GM04503 (cell line): ENCODE data around the gene CCDC144A.
"Not testable (repeated sequence)": the region's sequence is repeated elsewhere in the genome, so short reads cannot be mapped to it uniquely, and the experiment has no call there.

ENCODE experiments used
- DNase-seq: peaks from one replicate; pipeline ENCODE4 v3.0.0-alpha.2; 2012; ENCODE audit warnings: low read depth

Gene CCDC144A

GRCh38 chr17:16818340-16818739, 128.3 kb downstream of the CCDC144A start:
- DNase-seq = no peak

- no peak for DNase-seq
Observed at GRCh38 chr17:16818821-16819683, 129.0 kb downstream of the CCDC144A start.

DNA sequence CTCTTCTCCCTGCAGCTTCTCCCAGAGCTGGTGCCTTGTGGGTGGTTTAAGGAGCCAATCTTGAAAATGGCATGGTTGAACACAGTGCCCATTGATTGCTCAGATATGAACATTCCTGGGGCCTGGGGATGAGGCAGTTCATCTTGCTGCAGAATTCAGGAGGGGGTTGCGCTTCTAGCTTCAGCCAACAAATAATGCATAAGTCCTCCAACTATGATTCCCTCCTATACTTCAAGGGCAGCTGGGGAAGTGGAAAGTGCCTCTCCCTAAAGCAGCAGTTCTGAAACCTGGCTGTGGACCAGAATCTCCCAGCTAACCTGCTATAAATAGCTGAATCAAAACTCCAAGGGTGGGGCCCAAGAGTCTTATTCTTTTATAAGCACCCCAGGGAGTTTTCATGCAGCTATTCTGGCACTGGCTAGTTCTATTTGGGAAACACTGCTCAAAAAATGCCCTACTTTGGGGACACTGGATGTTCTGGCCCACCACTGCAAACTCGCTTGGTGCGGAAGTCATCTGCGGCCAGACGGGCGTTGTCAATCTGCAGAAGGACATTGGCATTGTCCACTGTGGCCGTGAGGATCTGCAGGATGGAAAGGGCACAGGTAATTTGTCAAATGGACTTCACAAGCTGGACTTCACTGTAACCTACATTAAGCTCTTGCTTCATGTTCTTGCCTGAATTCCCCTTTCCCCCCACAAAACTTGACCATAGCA, 130.3 kb downstream of the CCDC144A start:
- DNase-seq = no peak

DNA sequence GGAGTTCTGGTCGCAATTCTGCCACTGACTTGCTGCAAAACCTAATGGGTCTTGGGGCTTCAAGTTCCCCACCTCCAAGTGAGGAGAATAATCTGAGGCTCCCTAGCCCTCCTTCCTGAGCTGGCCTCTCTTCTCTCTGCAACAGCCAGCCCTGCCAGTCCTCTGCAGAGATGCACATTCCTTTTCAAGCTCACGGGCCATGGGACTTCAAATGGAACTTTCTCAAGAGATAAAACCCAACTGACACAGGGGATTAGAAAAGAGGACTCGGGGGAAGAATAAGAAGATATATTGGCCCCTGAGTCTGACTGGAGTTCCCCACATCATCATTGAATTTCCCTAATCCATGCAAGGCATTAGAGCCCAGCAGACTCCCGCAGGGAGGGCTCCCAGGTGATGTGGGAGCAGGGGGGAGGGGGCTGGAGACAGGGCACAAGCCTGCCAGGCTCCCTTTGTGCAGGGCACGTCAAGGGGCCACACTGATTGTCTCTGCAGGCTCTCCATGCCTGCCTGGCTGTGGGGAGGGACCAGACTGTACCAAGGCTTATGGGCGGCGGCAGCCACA, 131.0 kb downstream of the CCDC144A start:
- no peak for DNase-seq

- not testable (repeated sequence) for DNase-seq
Observed at GRCh38 chr17:16822133-16822532, 132.1 kb downstream of the CCDC144A start.

- not testable (repeated sequence) for DNase-seq
Observed at GRCh38 chr17:16823768-16824406, 133.8 kb downstream of the CCDC144A start.
